Gastroesophageal sphincter (tissue), 3 donors: ENCODE results near the gene ADGRG3.

Experiments used
- CTCF ChIP-seq, 4 experiments: fragments of 200-600 bp in 2 of 4; fragments of 450-650 bp in 2 of 4; sonication (generic) in 1 of 4; IDR thresholded peaks; one replicate each; pipeline ENCODE4 v1.5.1; 2017 to 2019; ENCODE audit warnings: antibody characterized with exemption in 4 of 4, mild to moderate bottlenecking in 2 of 4, moderate library complexity in 2 of 4
- POLR2A ChIP-seq, 2 donors: fragments of 450-650 bp; IDR thresholded peaks; one replicate each; pipeline ENCODE4 v1.6.1; 2017; ENCODE audit warnings: antibody characterized with exemption in 2 of 2, mild to moderate bottlenecking in 2 of 2, moderate library complexity in 1 of 2
- POLR2AphosphoS5 ChIP-seq: sonication (generic); formaldehyde crosslinking; IDR thresholded peaks from one replicate; pipeline ENCODE4 v1.6.1; 2017; ENCODE audit warnings: antibody characterized with exemption

DNA sequence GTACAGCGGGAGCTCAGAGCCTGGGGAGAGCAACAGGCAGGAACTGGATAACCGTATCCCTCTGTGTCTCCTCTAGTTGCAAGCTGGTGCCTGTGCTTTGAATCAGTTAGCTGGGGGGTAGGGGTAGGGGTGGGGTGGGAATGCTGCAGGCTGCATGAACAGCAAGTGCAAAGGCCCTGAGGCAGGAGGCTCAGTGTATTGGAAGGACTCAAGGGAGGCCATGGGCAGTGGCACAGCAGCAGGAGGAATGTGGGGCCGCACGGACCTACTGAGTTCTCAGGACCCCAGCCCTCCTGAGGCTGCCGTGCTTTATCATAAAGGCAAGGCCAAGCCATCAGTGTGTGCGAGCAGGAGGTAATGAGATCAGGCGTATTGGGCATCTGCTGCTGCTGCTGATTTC lies 70.7 kb downstream of the ADGRG3 start:
- no peak for TF ChIP-seq POLR2A (IDR thresholded peaks at IDR 0.05)
- TF ChIP-seq CTCF (IDR thresholded peaks at IDR 0.05), result no peak
- TF ChIP-seq POLR2AphosphoS5, result no peak
